ENCODE data around the gene RFC2.

RFC2 gene

GRCh38 chr7:74191231-74191630, 63.0 kb downstream of the RFC2 start:
- Histone ChIP-seq H2AFZ (ENCODE audit: low read length) (no peak overlapping the region), H3K4me3 (ENCODE audit: low read length, poor library complexity, severe bottlenecking) (no peak overlapping the region), H3K4me1 (ENCODE audit: insufficient read depth, low read length, poor library complexity, severe bottlenecking) (no peaks in the 10 kb centered on the region), H3K9me3 (ENCODE audit: insufficient read depth, low read depth, low read length) (no peaks in the 10 kb centered on the region), H3K27me3 (ENCODE audit: insufficient read depth, low read length, poor library complexity, severe bottlenecking) (no peaks in the 10 kb centered on the region), H3K9me2 (replicated peaks; ENCODE audit: low read depth, low read length) (no peaks in the 10 kb centered on the region), H3F3A (ENCODE audit: low read depth) (no peaks in the 10 kb centered on the region), H3K79me2 (ENCODE audit: insufficient read depth, low read length) (peaks cover 41% of the 10 kb centered on the region), H3K9ac (ENCODE audit: low read depth, low read length, poor library complexity, severe bottlenecking) (no peak overlapping the region), H3K4me2 (ENCODE audit: low read depth, low read length, poor library complexity, severe bottlenecking) (no peak overlapping the region), H4K20me1 (ENCODE audit: insufficient read depth, low read length, poor library complexity, severe bottlenecking) (peaks cover 52% of the 10 kb centered on the region), H3K36me3 (ENCODE audit: insufficient read depth, low read length) (peaks cover 98% of the 10 kb centered on the region)
- TF ChIP-seq CTCF (conservative IDR thresholded peaks at IDR 0.05; ENCODE audit: low read length) (no peak), EZH2phosphoT487 (IDR thresholded peaks at IDR 0.05; ENCODE audit: borderline replicate concordance) (no peak)

- Histone ChIP-seq H4K20me1 (ENCODE audit: insufficient read depth, low read length, poor library complexity, severe bottlenecking) (peaks cover 61% of the 10 kb centered on the region), H2AFZ (ENCODE audit: low read length) (no peak overlapping the region), H3K79me2 (ENCODE audit: insufficient read depth, low read length) (peaks cover 50% of the 10 kb centered on the region), H3K9me3 (ENCODE audit: insufficient read depth, low read depth, low read length) (no peaks in the 10 kb centered on the region), H3K4me2 (ENCODE audit: low read depth, low read length, poor library complexity, severe bottlenecking) (no peak overlapping the region), H3K4me3 (ENCODE audit: low read length, poor library complexity, severe bottlenecking) (no peak overlapping the region), H3K4me1 (ENCODE audit: insufficient read depth, low read length, poor library complexity, severe bottlenecking) (peaks cover 7% of the 10 kb centered on the region), H3F3A (ENCODE audit: low read depth) (no peaks in the 10 kb centered on the region), H3K9ac (ENCODE audit: low read depth, low read length, poor library complexity, severe bottlenecking) (no peak overlapping the region), H3K27me3 (ENCODE audit: insufficient read depth, low read length, poor library complexity, severe bottlenecking) (no peaks in the 10 kb centered on the region), H3K9me2 (replicated peaks; ENCODE audit: low read depth, low read length) (no peaks in the 10 kb centered on the region), H3K36me3 (ENCODE audit: insufficient read depth, low read length) (peaks cover 96% of the 10 kb centered on the region)
- TF ChIP-seq EZH2phosphoT487 (IDR thresholded peaks at IDR 0.05; ENCODE audit: borderline replicate concordance) (no peak), CTCF (conservative IDR thresholded peaks at IDR 0.05; ENCODE audit: low read length) (no peak)
Measured at GRCh38 chr7:74190259-74190658, 63.9 kb downstream of the RFC2 start.

GRCh38 chr7:74187915-74188675, 66.1 kb downstream of the RFC2 start:
- Histone ChIP-seq H3K4me2 (ENCODE audit: low read depth, low read length, poor library complexity, severe bottlenecking) (no peak overlapping the region), H3F3A (ENCODE audit: low read depth) (0 out of 2 replicates have a peak, but pooled peaks cover under 1% of the 10 kb centered on the region), H3K4me3 (ENCODE audit: low read length, poor library complexity, severe bottlenecking) (no peak overlapping the region), H3K9me3 (ENCODE audit: insufficient read depth, low read depth, low read length) (no peaks in the 10 kb centered on the region), H2AFZ (ENCODE audit: low read length) (no peak overlapping the region), H3K9me2 (replicated peaks; ENCODE audit: low read depth, low read length) (no peaks in the 10 kb centered on the region), H3K27me3 (ENCODE audit: insufficient read depth, low read length, poor library complexity, severe bottlenecking) (no peaks in the 10 kb centered on the region), H3K36me3 (ENCODE audit: insufficient read depth, low read length) (peaks cover 87% of the 10 kb centered on the region), H3K79me2 (ENCODE audit: insufficient read depth, low read length) (peaks cover 72% of the 10 kb centered on the region), H4K20me1 (ENCODE audit: insufficient read depth, low read length, poor library complexity, severe bottlenecking) (peaks cover 78% of the 10 kb centered on the region), H3K9ac (ENCODE audit: low read depth, low read length, poor library complexity, severe bottlenecking) (no peak overlapping the region), H3K4me1 (ENCODE audit: insufficient read depth, low read length, poor library complexity, severe bottlenecking) (peaks cover 13% of the 10 kb centered on the region)
- TF ChIP-seq EZH2phosphoT487 (IDR thresholded peaks at IDR 0.05; ENCODE audit: borderline replicate concordance) (no peak), CTCF (conservative IDR thresholded peaks at IDR 0.05; ENCODE audit: low read length) (no peak)

All from Loucy (cell line).